Adipocyte (in vitro differentiated cells): Measurements from ENCODE around the gene KRTAP1-5.
"Not testable (repeated sequence)": the region's sequence is repeated elsewhere in the genome, so short reads cannot be mapped to it uniquely, and the experiment has no call there.

Experiments used
- DNase-seq: peaks from one replicate; pipeline ENCODE4 v3.0.0-alpha.2; 2015; ENCODE audit warnings: low read depth
- H3K27me3 ChIP-seq: replicated peaks from 2 replicates; pipeline ENCODE4 v1.7.0; 2013; ENCODE audit warnings: mild to moderate bottlenecking, low read length, moderate library complexity; ENCODE audit not compliant: control insufficient read depth, insufficient read depth
- H3K36me3 ChIP-seq: 2 replicates; pipeline ENCODE4 v1.7.0; 2013; ENCODE audit warnings: low read length, mild to moderate bottlenecking, moderate library complexity; ENCODE audit not compliant: control insufficient read depth, insufficient read depth, severe bottlenecking
- H3K4me1 ChIP-seq: 2 replicates; pipeline ENCODE4 v1.7.0; 2013; ENCODE audit warnings: mild to moderate bottlenecking, low read length, moderate library complexity; ENCODE audit not compliant: control insufficient read depth, insufficient read depth
- H3K4me3 ChIP-seq: 2 replicates; pipeline ENCODE4 v1.7.0; 2013; ENCODE audit warnings: mild to moderate bottlenecking, low read length, moderate library complexity
- H3K9ac ChIP-seq: 2 replicates; pipeline ENCODE4 v1.7.0; 2013; ENCODE audit warnings: mild to moderate bottlenecking, low read length, moderate library complexity
- H3K9me3 ChIP-seq: 2 replicates; pipeline ENCODE4 v1.7.0; 2013; ENCODE audit warnings: mild to moderate bottlenecking, low read length, moderate library complexity; ENCODE audit not compliant: control insufficient read depth

KRTAP1-5 gene

DNA sequence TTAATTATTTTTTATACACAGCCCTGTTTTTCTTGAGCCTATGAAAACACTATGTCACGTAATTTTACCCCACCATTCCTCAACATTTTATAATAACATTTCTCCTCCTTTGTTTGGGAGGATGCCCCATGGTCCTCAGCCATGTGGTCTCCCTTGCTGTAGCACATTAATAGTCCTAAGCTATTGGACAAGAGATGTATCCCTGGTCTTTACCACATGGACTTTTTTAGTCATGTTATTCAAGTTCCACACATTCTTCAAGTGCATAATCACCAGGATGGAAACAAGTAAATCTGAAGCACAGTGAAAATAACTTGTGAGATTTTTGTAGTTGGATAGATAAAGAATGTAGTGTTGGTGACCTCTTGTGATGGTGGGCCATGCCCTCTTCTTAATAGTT lies 35.0 kb upstream of the KRTAP1-5 start:
- DNase-seq = peak; percentile 80
- no peaks in the 10 kb centered on the region for H3K9me3 ChIP-seq
- no peaks in the 10 kb centered on the region for H3K27me3 ChIP-seq
- H3K9ac ChIP-seq = peak overlapping the region; percentile 67
- H3K4me3 ChIP-seq = no peak overlapping the region
- H3K36me3 ChIP-seq = no peaks in the 10 kb centered on the region
- H3K4me1 ChIP-seq = peaks cover 42% of the 10 kb centered on the region

DNA sequence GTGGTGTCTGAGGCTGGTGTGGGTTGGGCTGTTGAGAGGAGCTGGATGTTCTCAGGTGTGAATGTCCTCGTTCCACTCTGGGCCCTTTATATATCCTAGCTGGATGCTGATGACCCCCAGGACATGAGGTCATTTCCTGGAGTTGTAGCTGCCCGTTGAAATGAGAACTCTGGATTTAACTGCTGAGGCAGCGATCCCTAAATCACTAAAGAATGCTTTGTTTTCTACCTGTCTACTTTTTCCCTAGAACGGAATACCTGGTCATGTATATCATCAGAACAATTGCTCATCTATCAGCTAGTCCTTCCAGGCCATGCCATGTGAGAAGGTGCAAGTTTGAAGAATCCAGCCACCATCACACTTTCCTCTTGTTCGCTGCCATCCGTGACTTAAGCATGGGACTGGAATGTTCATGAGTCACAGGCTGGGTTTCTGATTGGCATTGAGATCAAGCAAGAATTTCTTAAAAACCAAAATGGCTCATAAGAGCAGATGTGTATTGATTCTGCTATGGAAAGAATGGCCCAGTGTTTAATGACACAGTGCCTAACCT lies 33.1 kb upstream of the KRTAP1-5 start, which contains the start of gene KRTAP2-3:
Gene KRTAP2-3 (minus strand): TSS at position 63 of the 553 bp plus-strand sequence. CDS start 64 bp downstream, outside the sequence.
- H3K27me3 ChIP-seq = no peaks in the 10 kb centered on the region
- peak within 1 kb of the TSS; percentile 52 for H3K9ac ChIP-seq
- H3K36me3 ChIP-seq = no peaks in the 10 kb centered on the region
- peaks cover 42% of the 10 kb centered on the region for H3K4me1 ChIP-seq
- peak within 1 kb of the TSS; percentile 18 for H3K4me3 ChIP-seq
- peak; percentile 91 for DNase-seq
- H3K9me3 ChIP-seq = no peaks in the 10 kb centered on the region

DNA sequence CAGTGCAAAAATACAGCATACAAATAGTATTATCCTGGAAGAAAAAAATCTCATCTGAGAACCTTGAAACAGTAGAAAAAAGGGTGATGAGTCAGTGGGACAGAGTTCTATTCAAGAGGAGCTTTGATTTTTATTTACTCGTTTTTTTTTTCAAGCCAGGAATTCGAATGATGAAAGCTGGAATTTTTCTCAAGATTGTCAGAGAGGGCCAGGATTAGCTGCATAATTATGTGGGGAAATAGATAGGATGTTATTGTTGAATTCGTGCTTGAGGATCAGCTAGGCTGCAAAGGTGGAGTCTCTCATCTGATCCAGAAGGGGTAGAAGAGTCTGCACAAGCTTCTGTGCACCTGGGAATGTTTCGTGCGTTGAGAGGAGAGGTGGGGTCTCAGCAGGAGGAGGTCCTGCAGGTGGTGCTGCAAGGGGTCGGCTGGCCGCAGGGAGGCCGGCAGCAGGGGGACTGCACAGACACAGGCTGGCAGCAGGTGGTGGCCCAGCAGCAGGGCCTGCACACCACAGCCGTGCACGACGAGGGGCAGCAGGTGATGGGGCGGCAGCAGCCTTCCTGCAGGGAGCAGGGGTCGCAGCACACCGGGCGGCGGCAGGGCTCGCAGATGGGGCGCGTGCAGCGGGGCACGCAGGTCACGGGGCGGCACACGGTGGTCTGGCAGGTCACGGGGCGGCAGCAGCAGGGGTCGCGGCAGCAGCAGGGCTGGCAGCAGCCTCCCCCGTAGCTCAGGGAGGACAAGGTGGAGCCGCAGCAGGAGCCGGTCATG lies 32.5 kb upstream of the KRTAP1-5 start:
- peaks cover 42% of the 10 kb centered on the region for H3K4me1 ChIP-seq
- H3K4me3 ChIP-seq, H3K36me3 ChIP-seq, H3K9me3 ChIP-seq, H3K27me3 ChIP-seq: not testable (repeated sequence)
- DNase-seq = peak; percentile 89
- peak overlapping the region; percentile 46 for H3K9ac ChIP-seq

DNA sequence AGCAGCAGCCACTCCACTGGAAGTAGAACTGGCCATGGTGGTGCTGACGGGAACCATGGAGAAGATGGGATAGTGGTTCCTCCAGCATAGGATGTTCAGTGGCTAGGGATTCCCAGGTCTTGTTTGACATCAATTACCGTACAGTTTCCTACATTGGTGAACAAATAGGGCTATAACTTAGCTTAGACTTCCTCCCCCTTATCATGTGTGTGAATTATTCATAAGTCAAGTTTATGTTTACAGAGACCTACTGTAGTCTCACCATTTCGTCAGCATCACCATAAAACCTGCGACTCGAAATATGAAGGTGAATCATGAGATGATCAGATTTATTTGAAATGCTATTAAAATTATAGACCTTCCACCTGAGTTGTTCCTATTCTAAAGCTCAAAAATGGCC lies 31.7 kb upstream of the KRTAP1-5 start:
- peak overlapping the region; percentile 18 for H3K4me3 ChIP-seq
- no peaks in the 10 kb centered on the region for H3K9me3 ChIP-seq
- H3K4me1 ChIP-seq = peaks cover 42% of the 10 kb centered on the region
- no peaks in the 10 kb centered on the region for H3K27me3 ChIP-seq
- peak overlapping the region; percentile 20 for H3K9ac ChIP-seq
- no peak for DNase-seq
- no peaks in the 10 kb centered on the region for H3K36me3 ChIP-seq

DNA sequence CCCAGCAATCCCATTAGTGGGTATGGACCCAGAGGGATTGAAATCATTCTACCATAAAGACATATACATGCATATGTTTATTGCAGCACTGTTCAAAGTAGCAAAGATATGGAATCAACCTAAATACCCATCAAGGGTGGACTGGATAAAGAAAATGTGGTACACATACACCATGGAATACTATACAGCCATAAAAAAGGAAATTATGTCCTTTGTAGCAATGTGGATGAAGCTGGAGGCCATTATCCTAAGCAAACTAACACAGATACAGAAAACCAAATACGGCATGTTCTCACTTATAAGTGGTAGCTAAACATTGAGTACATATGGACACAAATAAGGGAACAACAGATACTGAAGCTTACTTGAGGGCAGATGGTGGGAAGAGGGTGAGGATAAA lies 30.5 kb upstream of the KRTAP1-5 start:
- DNase-seq = no peak
- Histone ChIP-seq H3K27me3 (no peaks in the 10 kb centered on the region), H3K36me3 (no peaks in the 10 kb centered on the region), H3K9ac (no peak overlapping the region), H3K4me1 (peaks cover 42% of the 10 kb centered on the region), H3K4me3 (no peak overlapping the region), H3K9me3 (peaks cover 6% of the 10 kb centered on the region)

DNA sequence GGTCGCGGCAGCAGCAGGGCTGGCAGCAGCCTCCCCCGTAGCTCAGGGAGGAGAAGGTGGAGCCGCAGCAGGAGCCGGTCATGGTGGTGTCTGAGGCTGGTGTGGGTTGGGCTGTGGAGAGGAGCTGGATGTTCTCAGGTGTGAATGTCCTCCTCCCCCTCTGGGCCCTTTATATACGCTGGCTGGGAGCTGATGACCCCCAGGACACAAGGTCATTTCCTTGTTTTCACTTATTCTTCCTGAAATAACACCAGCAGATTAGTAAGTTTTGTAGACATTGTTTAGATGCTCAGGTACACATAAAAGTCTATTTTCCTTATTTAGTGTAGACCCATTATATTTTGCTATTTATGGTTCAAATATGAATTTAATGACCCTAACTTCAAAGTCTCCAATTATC lies 28.1 kb upstream of the KRTAP1-5 start, which contains the start of gene KRTAP2-2:
Gene KRTAP2-2 (minus strand): TSS at position 101 of the 400 bp plus-strand sequence. CDS start 19 bp downstream, at position 82.
- H3K27me3 ChIP-seq, H3K9me3 ChIP-seq, DNase-seq, H3K4me3 ChIP-seq, H3K36me3 ChIP-seq, H3K9ac ChIP-seq: not testable (repeated sequence)
- H3K4me1 ChIP-seq = peaks cover 20% of the 10 kb centered on the region

DNA sequence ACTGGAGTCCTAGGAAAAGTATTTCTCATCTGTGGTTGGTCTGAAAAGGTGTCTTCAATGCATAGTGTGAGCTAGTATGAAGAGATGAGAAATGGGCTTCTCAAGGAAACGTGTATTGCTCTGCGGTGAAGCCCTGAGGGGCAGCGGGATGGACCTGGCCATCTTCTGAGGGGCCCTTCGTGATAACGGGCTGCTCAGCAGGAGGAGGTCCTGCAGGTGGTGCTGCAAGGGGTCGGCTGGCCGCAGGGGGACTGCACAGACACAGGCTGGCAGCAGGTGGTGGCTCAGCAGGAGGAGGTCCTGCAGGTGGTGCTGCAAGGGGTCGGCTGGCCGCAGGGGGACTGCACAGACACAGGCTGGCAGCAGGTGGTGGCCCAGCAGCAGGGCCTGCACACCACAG lies 27.5 kb upstream of the KRTAP1-5 start:
- not testable (repeated sequence) for H3K27me3 ChIP-seq, H3K9ac ChIP-seq, DNase-seq, H3K36me3 ChIP-seq, H3K9me3 ChIP-seq, H3K4me3 ChIP-seq
- H3K4me1 ChIP-seq = peaks cover 16% of the 10 kb centered on the region

DNA sequence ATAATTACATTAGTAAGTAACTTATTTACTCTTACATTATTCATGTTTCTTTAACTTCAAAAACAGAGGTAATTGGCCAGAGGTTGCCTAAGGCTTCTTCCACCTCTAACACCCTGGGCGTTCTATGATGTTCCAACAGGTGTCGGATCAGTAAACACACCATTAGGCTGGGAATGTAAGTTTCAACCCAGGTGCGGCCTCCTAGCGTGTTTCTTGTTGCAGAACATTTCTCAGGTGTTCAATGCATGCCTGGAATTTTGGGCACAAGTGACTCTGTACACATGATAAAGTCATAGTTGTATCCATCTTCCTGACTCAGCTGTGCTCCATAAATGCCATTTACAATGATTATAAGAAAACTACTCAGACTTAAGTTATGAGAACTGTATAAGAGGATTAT lies 27.0 kb upstream of the KRTAP1-5 start:
- H3K4me1 ChIP-seq = peaks cover 13% of the 10 kb centered on the region
- no peaks in the 10 kb centered on the region for H3K36me3 ChIP-seq

DNA sequence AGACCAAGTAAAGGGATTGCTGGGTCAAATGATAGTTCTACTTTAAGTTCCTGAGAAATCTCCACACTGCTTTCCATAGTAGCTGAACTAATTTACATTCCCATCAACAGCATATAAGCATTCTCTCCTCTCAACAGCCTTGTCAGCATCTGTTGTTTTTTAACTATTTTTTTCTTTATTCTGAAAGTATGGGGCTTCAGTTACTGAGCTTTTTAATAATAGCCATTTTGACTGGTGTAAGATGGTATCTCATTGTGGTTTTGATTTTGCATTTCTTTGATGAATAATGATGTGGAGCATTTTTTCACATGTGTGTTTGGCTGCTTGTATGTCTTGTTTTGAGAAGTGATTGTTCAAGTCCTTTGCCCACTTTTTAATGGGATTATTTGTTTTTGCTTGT lies 25.6 kb upstream of the KRTAP1-5 start:
- no peak overlapping the region for H3K4me3 ChIP-seq
- H3K9ac ChIP-seq = no peak overlapping the region
- H3K36me3 ChIP-seq = no peaks in the 10 kb centered on the region
- no peak for DNase-seq
- H3K9me3 ChIP-seq = peaks cover 6% of the 10 kb centered on the region
- peaks cover 17% of the 10 kb centered on the region for H3K4me1 ChIP-seq
- no peaks in the 10 kb centered on the region for H3K27me3 ChIP-seq

More for the DNA sequence above, 27.0 kb upstream of the KRTAP1-5 start:
- Histone ChIP-seq H3K9ac (no peak overlapping the region), H3K4me3 (no peak overlapping the region), H3K27me3 (no peaks in the 10 kb centered on the region), H3K9me3 (peaks cover 6% of the 10 kb centered on the region)
- DNase-seq = no peak

DNA sequence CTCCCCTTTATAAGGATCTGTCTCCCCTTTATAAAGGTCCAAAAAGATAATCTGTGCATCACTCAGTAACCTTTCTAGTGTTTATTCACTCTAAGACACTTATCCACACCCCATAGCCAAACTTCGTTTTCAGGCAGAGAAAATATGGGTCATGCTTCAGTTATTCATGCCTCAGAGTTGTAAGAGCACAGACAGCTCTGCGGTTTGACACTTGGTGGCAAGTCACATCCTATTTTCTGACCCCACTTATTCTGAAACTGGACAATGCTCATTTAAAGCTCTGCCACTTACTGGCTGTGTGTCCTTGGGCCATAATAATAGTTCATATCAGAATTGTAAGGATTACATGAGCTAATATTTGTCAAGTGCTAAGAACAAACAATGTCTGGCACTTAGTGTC lies 22.1 kb upstream of the KRTAP1-5 start:
- Histone ChIP-seq H3K4me1 (peaks cover 17% of the 10 kb centered on the region), H3K36me3 (no peaks in the 10 kb centered on the region), H3K27me3 (no peaks in the 10 kb centered on the region), H3K9ac (peak overlapping the region; percentile 2), H3K4me3 (no peak overlapping the region), H3K9me3 (peaks cover 6% of the 10 kb centered on the region)
- DNase-seq = peak; percentile 68

DNA sequence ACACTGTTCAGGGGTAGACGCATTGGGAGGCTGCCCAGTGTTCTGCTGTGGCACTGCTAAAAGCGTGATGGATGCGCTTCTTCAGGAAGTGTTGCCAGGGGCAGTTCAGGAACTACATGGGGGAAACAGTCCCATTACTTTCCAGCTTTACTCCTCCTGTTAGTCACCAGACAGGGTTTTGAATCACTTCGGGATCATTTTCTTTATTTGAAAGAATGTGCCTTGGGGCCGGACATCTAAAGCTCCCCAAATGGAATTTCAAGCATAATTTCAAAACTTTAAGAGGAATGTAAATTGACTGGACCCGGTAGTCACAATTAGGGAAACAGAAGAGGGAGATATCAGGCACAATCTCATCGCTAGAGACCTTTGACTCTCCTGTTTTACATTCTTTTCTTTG lies 21.4 kb upstream of the KRTAP1-5 start:
- peaks cover 17% of the 10 kb centered on the region for H3K4me1 ChIP-seq

More for the DNA sequence above, 21.4 kb upstream of the KRTAP1-5 start:
- Histone ChIP-seq H3K9me3 (peaks cover 4% of the 10 kb centered on the region), H3K27me3 (no peaks in the 10 kb centered on the region), H3K9ac (peak overlapping the region; percentile 2), H3K36me3 (no peaks in the 10 kb centered on the region), H3K4me3 (no peak overlapping the region)
- DNase-seq = peak; percentile 77
